SK-N-SH treated with all-trans-retinoic acid at 6 μM for 48 hours (cell line): ENCODE measurements around the gene IQCH.

Source experiments
- CSDC2 ChIP-seq: fragments of 250-450 bp; sonication (Bioruptor Pico); IDR thresholded peaks from 2 replicates; pipeline ENCODE4 v1.5.0; 2020; ENCODE audit warnings: mild to moderate bottlenecking, moderate library complexity
- ESRRG ChIP-seq: fragments of 250-450 bp; sonication (Bioruptor Pico); IDR thresholded peaks from 2 replicates; pipeline ENCODE4 v1.6.1; 2021; ENCODE audit warnings: mild to moderate bottlenecking
- OSR1 ChIP-seq: fragments of 250-450 bp; sonication (Bioruptor Pico); IDR thresholded peaks from 2 replicates; pipeline ENCODE4 v1.8.0; 2022; ENCODE audit warnings: moderate library complexity, mild to moderate bottlenecking, inconsistent platforms
- PPARA ChIP-seq: fragments of 250-450 bp; sonication (Bioruptor Pico); IDR thresholded peaks from 2 replicates; pipeline ENCODE4 v1.5.0; 2020; ENCODE audit warnings: mild to moderate bottlenecking, borderline replicate concordance
- TSHZ2 ChIP-seq: fragments of 250-450 bp; sonication (Bioruptor Pico); IDR thresholded peaks from 2 replicates; pipeline ENCODE4 v1.5.0; 2020; ENCODE audit warnings: mild to moderate bottlenecking, moderate library complexity
- ZC3H10 ChIP-seq: fragments of 250-450 bp; sonication (Bioruptor Pico); IDR thresholded peaks from 2 replicates; pipeline ENCODE4 v1.5.1; 2021; ENCODE audit warnings: mild to moderate bottlenecking, moderate library complexity

GRCh38 chr15:67534360-67534759, 279.8 kb downstream of the IQCH start:
- TF ChIP-seq TSHZ2 (CRISPR knock-in tag) (no peak), CSDC2 (CRISPR knock-in tag) (no peak), OSR1 (CRISPR knock-in tag) (no peak), ESRRG (CRISPR knock-in tag) (no peak), ZC3H10 (no peak), PPARA (CRISPR knock-in tag) (no peak)
